NCI-H1092 treated with DMSO at 0.1 percent for 48 hours (cell line): Measurements from ENCODE around the gene TUT7.
"Not testable (repeated sequence)": the region's sequence is repeated elsewhere in the genome, so short reads cannot be mapped to it uniquely, and the experiment has no call there.

Experiments used
- DNase-seq: peaks from one replicate; lab custom pipeline; 2025; lab: John Stamatoyannopoulos, UW

TUT7 gene

GRCh38 chr9:86300701-86301100 is 53.5 kb downstream of the TUT7 start:
- DNase-seq, result no peak

- no peak for DNase-seq
Measured at GRCh38 chr9:86298873-86299272, 55.3 kb downstream of the TUT7 start.

GRCh38 chr9:86290341-86290740 is 63.9 kb downstream of the TUT7 start:
- DNase-seq, result not testable (repeated sequence)

GRCh38 chr9:86288499-86289198 is 65.6 kb downstream of the TUT7 start:
- DNase-seq, result no peak

GRCh38 chr9:86287013-86287412 is 67.2 kb downstream of the TUT7 start:
- no peak for DNase-seq

GRCh38 chr9:86286278-86286677 is 67.9 kb downstream of the TUT7 start:
- DNase-seq, result no peak

- no peak for DNase-seq
Measured at GRCh38 chr9:86285261-86285660, 68.9 kb downstream of the TUT7 start.

- DNase-seq, result no peak
Measured at GRCh38 chr9:86282979-86283535, 71.2 kb downstream of the TUT7 start.

- peak; percentile 92 for DNase-seq
Measured at GRCh38 chr9:86282077-86282978, 71.9 kb downstream of the TUT7 start, which contains the start of gene ISCA1. Gene ISCA1, minus strand, starts transcription at chr9:86282538. Its CDS starts 80 bp downstream, at chr9:86282458.

- peak; percentile 51 for DNase-seq
Measured at GRCh38 chr9:86281593-86282076, 72.6 kb downstream of the TUT7 start.

GRCh38 chr9:86280580-86280979 is 73.6 kb downstream of the TUT7 start:
- DNase-seq, result no peak

GRCh38 chr9:86279839-86280238 is 74.4 kb downstream of the TUT7 start:
- no peak for DNase-seq

GRCh38 chr9:86277072-86277471 is 77.1 kb downstream of the TUT7 start:
- DNase-seq, result no peak

GRCh38 chr9:86275962-86276361 is 78.2 kb downstream of the TUT7 start:
- no peak for DNase-seq

- DNase-seq, result no peak
Measured at GRCh38 chr9:86274821-86275643, 79.2 kb downstream of the TUT7 start.

GRCh38 chr9:86272221-86272620 is 82.0 kb downstream of the TUT7 start:
- DNase-seq, result no peak

- no peak for DNase-seq
Measured at GRCh38 chr9:86263876-86264275, 90.3 kb downstream of the TUT7 start.

GRCh38 chr9:86262492-86262891 is 91.7 kb downstream of the TUT7 start:
- no peak for DNase-seq

- no peak for DNase-seq
Measured at GRCh38 chr9:86259557-86259956, 94.7 kb downstream of the TUT7 start, which contains the start of gene C9orf153. Gene C9orf153, minus strand, starts transcription at chr9:86259657. Its CDS starts 30,054 bp downstream, at chr9:86229603.

- no peak for DNase-seq
Measured at GRCh38 chr9:86257391-86257790, 96.8 kb downstream of the TUT7 start.

GRCh38 chr9:86256653-86257052 is 97.6 kb downstream of the TUT7 start:
- no peak for DNase-seq

GRCh38 chr9:86253577-86253976 is 100.6 kb downstream of the TUT7 start:
- no peak for DNase-seq
